ENCODE measurements around the gene NDUFB3. TPM values are rescaled to one million over a fixed set of nuclear protein-coding genes. Genes with fewer than 3 reads are reported as not detected.
"Not testable (repeated sequence)": the region's sequence is repeated elsewhere in the genome, so short reads cannot be mapped to it uniquely, and the experiment has no call there.

Gene NDUFB3
- total RNA-seq (10 to 100 TPM; 92.1 to 92.9 TPM), polyA plus RNA-seq (ENCODE audit: insufficient read length in 6 of 6) (10 to 100 TPM; 58.2 to 69.3 (median 64.3) TPM)
- long read RNA-seq, donor 1, transcript NDUFB3-201 (3 exons, 755 nt): major isoform, 144 of 162 reads
- long read RNA-seq, donor 1, partial matches to known transcripts: 17 of 162 reads
- long read RNA-seq, donor 1, other reads (novel, unspliced or antisense): 0 of 162 reads
- long read RNA-seq, donor 2, transcript NDUFB3-201 (3 exons, 755 nt): major isoform, 93 of 206 reads
- long read RNA-seq, donor 2, partial matches to known transcripts: 111 of 206 reads
- long read RNA-seq, donor 2, other reads (novel, unspliced or antisense): 0 of 206 reads
- long read RNA-seq, donor 3, transcript NDUFB3-201 (3 exons, 755 nt): major isoform, 105 of 221 reads
- long read RNA-seq, donor 3, partial matches to known transcripts: 115 of 221 reads
- long read RNA-seq, donor 3, other reads (novel, unspliced or antisense): 0 of 221 reads
- long read RNA-seq, donor 4, transcript NDUFB3-201 (3 exons, 755 nt): major isoform, 53 of 55 reads
- long read RNA-seq, donor 4, partial matches to known transcripts: 2 of 55 reads
- long read RNA-seq, donor 4, other reads (novel, unspliced or antisense): 0 of 55 reads
- long read RNA-seq, donor 5, transcript NDUFB3-201 (3 exons, 755 nt): major isoform, 87 of 232 reads
- long read RNA-seq, donor 5, partial matches to known transcripts: 143 of 232 reads
- long read RNA-seq, donor 5, other reads (novel, unspliced or antisense): 0 of 232 reads
- long read RNA-seq, donor 6, transcript NDUFB3-201 (3 exons, 755 nt): major isoform, 153 of 307 reads
- long read RNA-seq, donor 6, partial matches to known transcripts: 150 of 307 reads
- long read RNA-seq, donor 6, other reads (novel, unspliced or antisense): 0 of 307 reads
- long read RNA-seq, donor 7, transcript NDUFB3-201 (3 exons, 755 nt): major isoform, 37 of 53 reads
- long read RNA-seq, donor 7, partial matches to known transcripts: 12 of 53 reads
- long read RNA-seq, donor 7, other reads (novel, unspliced or antisense): 0 of 53 reads
- long read RNA-seq, donor 8, transcript NDUFB3-201 (3 exons, 755 nt): major isoform, 57 of 67 reads
- long read RNA-seq, donor 8, partial matches to known transcripts: 8 of 67 reads
- long read RNA-seq, donor 8, other reads (novel, unspliced or antisense): 0 of 67 reads
- long read RNA-seq, donor 9, partial matches to known transcripts: 5 of 5 reads
- long read RNA-seq, donor 9, other reads (novel, unspliced or antisense): 0 of 5 reads
- long read RNA-seq, donor 10, transcript NDUFB3-201 (3 exons, 755 nt): major isoform, 13 of 15 reads
- long read RNA-seq, donor 10, partial matches to known transcripts: 1 of 15 reads
- long read RNA-seq, donor 10, other reads (novel, unspliced or antisense): 1 of 15 reads
- long read RNA-seq, donor 11, transcript NDUFB3-201 (3 exons, 755 nt): major isoform, 157 of 192 reads
- long read RNA-seq, donor 11, partial matches to known transcripts: 32 of 192 reads
- long read RNA-seq, donor 11, other reads (novel, unspliced or antisense): 0 of 192 reads
- long read RNA-seq, donor 12, transcript NDUFB3-201 (3 exons, 755 nt): major isoform, 59 of 123 reads
- long read RNA-seq, donor 12, partial matches to known transcripts: 63 of 123 reads
- long read RNA-seq, donor 12, other reads (novel, unspliced or antisense): 0 of 123 reads

- Histone ChIP-seq H3K27me3 (no peaks in the 10 kb centered on the region), H3K27ac (peak within 1 kb of the TSS; percentile 74 to 89), H3K36me3 (no peaks in the 10 kb centered on the region), H3K9me3 (no peaks in the 10 kb centered on the region), H3K4me3 (peak within 1 kb of the TSS; percentile 82 to 83), H3K4me1 (peaks cover 24 to 64% of the 10 kb centered on the region in 2 donors)
- intact Hi-C loops (cut with DNase I): loop anchor here in 1 of 2 donors (10.0 kb wide), 1 partner anchor 167 kb away; no protein-coding TSS in a partner anchor
- TF ChIP-seq CTCF (IDR thresholded peaks at IDR 0.05): peak in 1 of 2 donors; percentile 44
- DNase-seq (peak; percentile 90 to 97 (median 94)), ATAC-seq (peak; percentile 99)
These were observed at the start of gene NDUFB3, which contains the start of gene HYCC2 for GRCh38 chr2:201071479-201072200. Gene NDUFB3 (plus strand): TSS chr2:201072001. CDS start chr2:201078883, 6,882 bp downstream. Gene HYCC2 (minus strand): TSS chr2:201071671. CDS start chr2:201024009, 47,662 bp downstream.

GRCh38 chr2:201024518-201024917, 47.3 kb upstream of the NDUFB3 start:
- ATAC-seq (no peak), DNase-seq (no peak)
- Histone ChIP-seq H3K9me3 (no peaks in the 10 kb centered on the region), H3K4me3 (no peak overlapping the region), H3K36me3 (peaks cover 0 to 24% of the 10 kb centered on the region in 2 donors), H3K27me3 (no peaks in the 10 kb centered on the region), H3K4me1 (no peaks in the 10 kb centered on the region), H3K27ac (no peak overlapping the region)
- TF ChIP-seq CTCF (IDR thresholded peaks at IDR 0.05): no peak
- intact Hi-C loops (cut with DNase I): no loop called here

- intact Hi-C loops (cut with DNase I); H3K27ac ChIP-seq; H3K9me3 ChIP-seq; DNase-seq; H3K27me3 ChIP-seq; H3K36me3 ChIP-seq; H3K4me1 ChIP-seq; ATAC-seq; H3K4me3 ChIP-seq: not testable (repeated sequence)
These were observed 37.4 kb upstream of the NDUFB3 start for GRCh38 chr2:201034355-201034754.

- H3K9me3 ChIP-seq; H3K4me1 ChIP-seq; H3K27ac ChIP-seq; H3K27me3 ChIP-seq; H3K36me3 ChIP-seq; ATAC-seq; intact Hi-C loops (cut with DNase I); DNase-seq; H3K4me3 ChIP-seq: not testable (repeated sequence)
These were observed 33.4 kb upstream of the NDUFB3 start for GRCh38 chr2:201038361-201038760.

GRCh38 chr2:201038855-201039254, 32.9 kb upstream of the NDUFB3 start:
- no peak for ATAC-seq
- H3K9me3 ChIP-seq: no peaks in the 10 kb centered on the region

More at GRCh38 chr2:201038855-201039254, 32.9 kb upstream of the NDUFB3 start:
- no peak overlapping the region for H3K4me3 ChIP-seq
- no peak for TF ChIP-seq CTCF (IDR thresholded peaks at IDR 0.05)
- intact Hi-C loops (cut with DNase I): no loop called here
- no peak overlapping the region for H3K27ac ChIP-seq
- no peaks in the 10 kb centered on the region for H3K36me3 ChIP-seq
- no peaks in the 10 kb centered on the region for H3K27me3 ChIP-seq
- H3K4me1 ChIP-seq: peaks cover 0 to 6% of the 10 kb centered on the region in 2 donors
- DNase-seq: no peak
